ENCODE results near the gene RAD1.

- TF ChIP-seq CTCF (IDR thresholded peaks at IDR 0.05) (no peak), EP300 (IDR thresholded peaks at IDR 0.05) (no peak), POLR2A (IDR thresholded peaks at IDR 0.05; ENCODE audit: low read depth) (no peak)
Observed at GRCh38 chr5:34870382-34870781, 44.9 kb downstream of the RAD1 start.

Measured in esophagus muscularis mucosa (tissue), 4 donors.